Activated CD8-positive, alpha-beta memory T cell treated with anti-CD3 and anti-CD28 coated beads, Interleukin-2, amount 10 ng/mL, durations not matched to agents 7 days and 5 days (primary cell): Measurements from ENCODE around the gene CD6. TPM values are rescaled to one million over a fixed set of nuclear protein-coding genes. Genes with fewer than 3 reads are reported as not detected.

Experiments
- ATAC-seq: fragments of 150-1000 bp; cut with Tn5 transposase; one replicate; pipeline ENCODE4 v1.10.0; 2021; ENCODE audit warnings: moderate library complexity
- CTCF ChIA-PET: fragments of 350-600 bp; sonication (Branson Sonifier 250); formaldehyde crosslinking; loops from one replicate; lab custom pipeline; 2021; ENCODE audit warnings: antibody characterized with exemption; lab: Charles Lee
- DNase-seq: peaks from one replicate; pipeline ENCODE4 v3.0.0-alpha.2; 2020
- H3K27ac Mint-ChIP-seq: one replicate; pipeline ENCODE4 v1.8.0; 2021; ENCODE audit warnings: mild to moderate bottlenecking, mixed read lengths
- H3K27me3 Mint-ChIP-seq: one replicate; pipeline ENCODE4 v1.8.0; 2021; ENCODE audit warnings: mixed read lengths
- H3K36me3 Mint-ChIP-seq: one replicate; pipeline ENCODE4 v1.8.0; 2021; ENCODE audit warnings: mild to moderate bottlenecking, mixed read lengths
- H3K4me1 Mint-ChIP-seq: one replicate; pipeline ENCODE4 v1.8.0; 2021; ENCODE audit warnings: mixed read lengths
- H3K4me3 Mint-ChIP-seq: one replicate; pipeline ENCODE4 v1.8.0; 2021; ENCODE audit warnings: mild to moderate bottlenecking, moderate library complexity, mixed read lengths
- H3K9me3 Mint-ChIP-seq: one replicate; pipeline ENCODE4 v1.8.0; 2022; ENCODE audit warnings: low read depth, mixed read lengths
- total RNA-seq, 2 experiments: library from RNA; stranded (reverse); gene quantifications; one replicate each; pipeline ENCODE4 v1.2.3, GENCODE V29; 2021

The CD6 gene
- 100 to 1,000 TPM; 152 to 181 TPM for total RNA-seq

DNA sequence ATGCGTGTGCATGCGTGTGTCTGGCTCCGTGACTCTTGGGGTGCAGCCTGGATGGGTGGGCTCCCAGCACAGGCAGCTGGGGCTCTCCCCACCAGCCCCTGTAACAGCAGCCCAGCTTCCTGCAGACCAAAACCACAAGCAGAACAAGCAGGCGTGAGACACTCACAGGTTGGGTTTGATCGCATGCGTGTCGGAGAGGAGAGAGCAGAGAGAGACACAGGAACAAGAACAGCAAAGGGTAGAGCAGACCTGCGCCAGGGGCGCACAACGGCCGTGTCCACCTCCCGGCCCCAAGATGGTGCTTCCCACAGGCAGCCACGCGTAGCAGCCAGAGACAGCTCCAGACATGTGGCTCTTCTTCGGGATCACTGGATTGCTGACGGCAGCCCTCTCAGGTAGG, at the start of gene CD6:
Gene CD6, plus strand, starts transcription at position 161 of the 400 bp plus-strand sequence. Its CDS starts 186 bp downstream, at position 347.
- peak within 1 kb of the TSS; percentile 80 for H3K4me3 Mint-ChIP-seq
- peak; percentile 65 for ATAC-seq

DNA sequence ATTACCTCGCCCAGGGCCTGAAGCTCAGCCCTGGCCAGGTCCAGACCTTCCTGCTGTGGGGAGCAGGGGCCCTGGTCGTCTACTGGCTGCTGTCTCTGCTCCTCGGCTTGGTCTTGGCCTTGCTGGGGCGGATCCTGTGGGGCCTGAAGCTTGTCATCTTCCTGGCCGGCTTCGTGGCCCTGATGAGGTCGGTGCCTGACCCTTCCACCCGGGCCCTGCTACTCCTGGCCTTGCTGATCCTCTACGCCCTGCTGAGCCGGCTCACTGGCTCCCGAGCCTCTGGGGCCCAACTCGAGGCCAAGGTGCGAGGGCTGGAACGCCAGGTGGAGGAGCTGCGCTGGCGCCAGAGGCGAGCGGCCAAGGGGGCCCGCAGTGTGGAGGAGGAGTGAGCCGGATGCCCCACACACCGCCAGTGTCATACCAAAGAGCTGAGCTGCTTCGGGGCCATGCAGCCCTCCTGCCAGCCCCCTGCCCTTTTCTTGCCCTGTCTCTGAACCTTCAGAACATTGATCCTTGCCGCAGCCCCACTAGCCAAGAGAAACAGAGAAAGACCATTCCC, 49.6 kb upstream of the CD6 start:
- no peak for DNase-seq
- CTCF ChIA-PET: no interaction called here
- H3K4me3 Mint-ChIP-seq: no peak overlapping the region
- peaks cover 15% of the 10 kb centered on the region for H3K4me1 Mint-ChIP-seq
- peaks cover 34% of the 10 kb centered on the region for H3K36me3 Mint-ChIP-seq
- H3K9me3 Mint-ChIP-seq: no peaks in the 10 kb centered on the region
- no peak for ATAC-seq
- H3K27me3 Mint-ChIP-seq: peaks cover 28% of the 10 kb centered on the region
- H3K27ac Mint-ChIP-seq: no peak overlapping the region

More for the DNA sequence above, at the start of gene CD6:
- DNase-seq: peak; percentile 87
- peaks cover 9% of the 10 kb centered on the region for H3K9me3 Mint-ChIP-seq
- peaks cover 22% of the 10 kb centered on the region for H3K36me3 Mint-ChIP-seq
- peaks cover 4% of the 10 kb centered on the region for H3K27me3 Mint-ChIP-seq
- H3K27ac Mint-ChIP-seq: peak within 1 kb of the TSS; percentile 93
- CTCF ChIA-PET: interaction anchor here (0.5 to 2.3 kb wide), 18 partner anchors 9 to 420 kb away, joined by 3 to 9 read pairs (median 3); partner anchors contain the start of gene TMEM216
- H3K4me1 Mint-ChIP-seq: peaks cover 37% of the 10 kb centered on the region

- H3K27me3 Mint-ChIP-seq: peaks cover 32% of the 10 kb centered on the region
- H3K27ac Mint-ChIP-seq: no peak overlapping the region
- CTCF ChIA-PET: no interaction called here
- no peak for ATAC-seq
- DNase-seq: no peak
- no peaks in the 10 kb centered on the region for H3K9me3 Mint-ChIP-seq
- peaks cover 12% of the 10 kb centered on the region for H3K4me1 Mint-ChIP-seq
- H3K36me3 Mint-ChIP-seq: peaks cover 32% of the 10 kb centered on the region
- no peak overlapping the region for H3K4me3 Mint-ChIP-seq
These were observed 48.6 kb upstream of the CD6 start for GRCh38 chr11:60922906-60923305.

- Mint-ChIP-seq H3K36me3 (peaks cover 32% of the 10 kb centered on the region), H3K4me1 (peaks cover 12% of the 10 kb centered on the region), H3K9me3 (no peaks in the 10 kb centered on the region), H3K4me3 (no peak overlapping the region), H3K27me3 (peaks cover 32% of the 10 kb centered on the region), H3K27ac (no peak overlapping the region)
- CTCF ChIA-PET: interaction anchor here (0.9 to 1.1 kb wide), 3 partner anchors 8 to 92 kb away, joined by 3 to 4 read pairs (median 3); no protein-coding TSS in a partner anchor
- DNase-seq (no peak), ATAC-seq (no peak)
These were observed 48.2 kb upstream of the CD6 start for GRCh38 chr11:60923326-60923725.

DNA sequence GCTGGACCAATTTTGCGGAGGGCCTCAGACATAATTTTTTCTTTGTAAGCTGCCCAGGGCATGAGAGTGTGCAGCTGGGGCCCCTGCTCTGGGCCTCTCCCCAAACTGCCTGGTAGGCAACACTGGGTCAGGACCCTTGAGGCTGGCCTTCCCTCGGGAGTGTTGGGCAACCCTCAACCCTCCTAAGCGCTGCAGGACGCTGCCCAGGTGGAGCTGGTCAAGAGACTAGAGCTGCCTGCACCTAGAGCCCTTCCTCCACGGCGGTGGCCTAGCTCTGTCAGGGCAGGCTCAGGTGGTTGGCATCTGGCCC, 47.7 kb upstream of the CD6 start:
- H3K4me3 Mint-ChIP-seq: peak overlapping the region; percentile 21
- DNase-seq (no peak), ATAC-seq (no peak)
- no peak overlapping the region for H3K27ac Mint-ChIP-seq
- no peaks in the 10 kb centered on the region for H3K9me3 Mint-ChIP-seq
- peaks cover 32% of the 10 kb centered on the region for H3K36me3 Mint-ChIP-seq
- peaks cover 32% of the 10 kb centered on the region for H3K27me3 Mint-ChIP-seq
- peaks cover 12% of the 10 kb centered on the region for H3K4me1 Mint-ChIP-seq
- CTCF ChIA-PET: interaction anchor here (0.9 to 1.1 kb wide), 3 partner anchors 8 to 93 kb away, joined by 3 to 4 read pairs (median 3); no protein-coding TSS in a partner anchor

GRCh38 chr11:60924110-60924905, 47.2 kb upstream of the CD6 start, which contains the start of gene TMEM132A:
Gene TMEM132A, plus strand, starts transcription at chr11:60924460. Its CDS starts 174 bp downstream, at chr11:60924634.
- H3K36me3 Mint-ChIP-seq: peaks cover 31% of the 10 kb centered on the region
- CTCF ChIA-PET: interaction anchor here (0.9 to 1.1 kb wide), 3 partner anchors 9 to 93 kb away, joined by 3 to 4 read pairs (median 3); no protein-coding TSS in a partner anchor
- H3K27me3 Mint-ChIP-seq: peaks cover 33% of the 10 kb centered on the region
- peaks cover 12% of the 10 kb centered on the region for H3K4me1 Mint-ChIP-seq
- H3K9me3 Mint-ChIP-seq: no peaks in the 10 kb centered on the region
- ATAC-seq (peak; percentile 54), DNase-seq (no peak)
- H3K4me3 Mint-ChIP-seq: peak within 1 kb of the TSS; percentile 21
- no peak within 1 kb of the TSS for H3K27ac Mint-ChIP-seq

GRCh38 chr11:60924906-60925853, 46.3 kb upstream of the CD6 start:
- Mint-ChIP-seq H3K36me3 (peaks cover 23% of the 10 kb centered on the region), H3K4me1 (peaks cover 12% of the 10 kb centered on the region), H3K4me3 (peak overlapping the region; percentile 15), H3K9me3 (no peaks in the 10 kb centered on the region), H3K27me3 (peaks cover 41% of the 10 kb centered on the region), H3K27ac (no peak overlapping the region)
- ATAC-seq (peak; percentile 27), DNase-seq (no peak)
- CTCF ChIA-PET: no interaction called here

- Mint-ChIP-seq H3K9me3 (no peaks in the 10 kb centered on the region), H3K36me3 (peaks cover 17% of the 10 kb centered on the region), H3K4me3 (no peak overlapping the region), H3K27ac (no peak overlapping the region), H3K4me1 (peaks cover 12% of the 10 kb centered on the region), H3K27me3 (peaks cover 44% of the 10 kb centered on the region)
- DNase-seq (no peak), ATAC-seq (no peak)
- CTCF ChIA-PET: no interaction called here
These were observed 45.6 kb upstream of the CD6 start for GRCh38 chr11:60925868-60926267.

- no peak overlapping the region for H3K27ac Mint-ChIP-seq
- DNase-seq (no peak), ATAC-seq (no peak)
- peaks cover 47% of the 10 kb centered on the region for H3K27me3 Mint-ChIP-seq
- CTCF ChIA-PET: no interaction called here
- no peaks in the 10 kb centered on the region for H3K9me3 Mint-ChIP-seq
- H3K4me3 Mint-ChIP-seq: no peak overlapping the region
- peaks cover 12% of the 10 kb centered on the region for H3K36me3 Mint-ChIP-seq
- peaks cover 12% of the 10 kb centered on the region for H3K4me1 Mint-ChIP-seq
These were observed 45.0 kb upstream of the CD6 start for GRCh38 chr11:60926500-60926899.

DNA sequence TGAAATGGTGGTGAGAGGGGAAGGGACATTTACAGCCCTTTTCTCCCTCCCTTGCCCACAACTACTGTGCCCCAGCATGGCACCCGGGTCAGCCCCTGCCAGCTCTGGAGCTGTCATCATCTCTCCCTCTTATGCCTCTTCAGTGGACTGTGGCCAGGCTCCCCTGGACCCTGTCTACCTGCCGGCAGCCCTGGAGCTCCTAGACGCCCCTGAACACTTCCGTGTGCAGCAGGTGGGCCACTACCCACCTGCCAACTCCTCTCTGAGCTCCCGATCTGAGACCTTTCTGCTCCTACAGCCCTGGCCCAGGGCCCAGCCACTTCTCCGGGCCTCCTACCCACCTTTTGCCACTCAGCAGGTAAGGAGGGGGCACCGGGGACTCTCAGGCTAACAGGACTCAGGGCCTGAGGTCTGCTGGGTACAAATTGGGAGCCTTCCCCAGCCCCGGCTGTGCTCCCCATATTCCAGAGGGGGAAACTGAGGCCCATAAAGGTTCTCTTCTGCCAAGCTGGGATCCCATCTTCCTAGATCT, 44.4 kb upstream of the CD6 start:
- DNase-seq: no peak
- Mint-ChIP-seq H3K4me3 (no peak overlapping the region), H3K36me3 (peaks cover 9% of the 10 kb centered on the region), H3K9me3 (no peaks in the 10 kb centered on the region), H3K27me3 (peaks cover 47% of the 10 kb centered on the region), H3K4me1 (peaks cover 12% of the 10 kb centered on the region), H3K27ac (no peak overlapping the region)
- no peak for ATAC-seq
- CTCF ChIA-PET: interaction anchor here (1.7 kb wide), 1 partner anchor 11 kb away, joined by 5 read pairs; no protein-coding TSS in a partner anchor

DNA sequence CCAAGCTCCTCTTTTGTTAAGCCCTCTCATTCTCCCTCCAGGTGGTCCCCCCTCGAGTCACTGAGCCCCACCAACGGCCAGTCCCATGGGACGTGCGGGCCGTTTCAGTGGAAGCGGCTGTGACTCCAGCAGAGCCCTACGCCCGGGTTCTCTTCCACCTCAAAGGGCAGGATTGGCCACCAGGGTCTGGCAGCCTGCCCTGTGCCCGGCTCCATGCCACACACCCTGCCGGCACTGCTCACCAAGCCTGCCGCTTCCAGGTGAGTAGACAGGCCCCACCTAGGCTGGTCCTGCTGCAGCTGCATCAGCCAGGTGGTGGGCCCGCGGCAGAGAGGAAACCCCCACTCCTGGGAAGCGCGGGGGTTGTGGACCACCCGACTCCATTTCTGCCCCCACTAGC, 43.9 kb upstream of the CD6 start:
- Mint-ChIP-seq H3K4me1 (peaks cover 12% of the 10 kb centered on the region), H3K9me3 (no peaks in the 10 kb centered on the region), H3K4me3 (no peak overlapping the region), H3K27me3 (peaks cover 47% of the 10 kb centered on the region), H3K36me3 (peaks cover 5% of the 10 kb centered on the region), H3K27ac (no peak overlapping the region)
- no peak for DNase-seq
- no peak for ATAC-seq
- CTCF ChIA-PET: interaction anchor here (1.7 kb wide), 1 partner anchor 12 kb away, joined by 5 read pairs; no protein-coding TSS in a partner anchor

DNA sequence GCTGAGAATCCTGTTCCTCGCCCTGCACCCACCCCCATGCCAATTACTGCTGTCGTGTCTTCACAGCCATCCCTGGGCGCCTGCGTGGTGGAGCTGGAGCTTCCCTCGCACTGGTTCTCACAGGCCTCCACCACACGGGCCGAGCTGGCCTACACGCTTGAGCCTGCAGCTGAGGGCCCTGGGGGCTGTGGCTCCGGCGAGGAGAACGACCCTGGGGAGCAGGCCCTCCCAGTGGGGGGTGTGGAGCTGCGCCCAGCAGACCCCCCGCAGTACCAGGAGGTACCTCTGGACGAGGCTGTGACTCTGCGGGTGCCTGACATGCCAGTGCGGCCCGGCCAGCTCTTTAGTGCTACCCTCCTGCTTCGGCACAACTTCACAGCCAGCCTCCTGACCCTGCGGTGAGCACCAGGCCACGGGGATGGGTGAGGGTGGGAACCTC, 42.9 kb upstream of the CD6 start:
- no peaks in the 10 kb centered on the region for H3K9me3 Mint-ChIP-seq
- no peak for ATAC-seq
- H3K4me1 Mint-ChIP-seq: peaks cover 10% of the 10 kb centered on the region
- DNase-seq: no peak
- CTCF ChIA-PET: interaction anchor here (1.7 kb wide), 1 partner anchor 13 kb away, joined by 5 read pairs; no protein-coding TSS in a partner anchor
- H3K27me3 Mint-ChIP-seq: peaks cover 43% of the 10 kb centered on the region
- no peak overlapping the region for H3K4me3 Mint-ChIP-seq
- no peak overlapping the region for H3K27ac Mint-ChIP-seq
- H3K36me3 Mint-ChIP-seq: no peaks in the 10 kb centered on the region
